ENCODE results near the gene AKNAD1.
"Not testable (repeated sequence)": the region's sequence is repeated elsewhere in the genome, so short reads cannot be mapped to it uniquely, and the experiment has no call there.

The AKNAD1 gene

DNA sequence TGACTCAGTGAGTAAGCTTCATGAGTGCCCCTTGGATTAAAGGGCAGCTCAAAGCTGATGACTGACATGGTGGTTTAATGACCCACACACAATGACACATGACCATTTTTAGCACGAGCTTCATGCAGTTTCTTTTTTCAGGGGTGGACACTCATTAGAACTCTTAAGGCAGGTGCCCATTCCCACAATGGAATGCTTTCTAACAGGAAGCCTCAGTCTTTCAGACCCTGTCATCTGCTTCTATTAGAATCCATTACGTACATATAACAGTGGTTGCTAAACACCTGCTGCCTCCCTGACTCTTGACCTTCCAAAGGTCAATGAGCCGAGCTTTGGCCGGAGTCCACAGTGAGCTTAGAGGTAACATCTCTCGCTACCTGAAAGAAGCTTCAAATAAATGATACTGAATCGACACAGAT, 27.4 kb downstream of the AKNAD1 start:
- DNase-seq = no peak

DNA sequence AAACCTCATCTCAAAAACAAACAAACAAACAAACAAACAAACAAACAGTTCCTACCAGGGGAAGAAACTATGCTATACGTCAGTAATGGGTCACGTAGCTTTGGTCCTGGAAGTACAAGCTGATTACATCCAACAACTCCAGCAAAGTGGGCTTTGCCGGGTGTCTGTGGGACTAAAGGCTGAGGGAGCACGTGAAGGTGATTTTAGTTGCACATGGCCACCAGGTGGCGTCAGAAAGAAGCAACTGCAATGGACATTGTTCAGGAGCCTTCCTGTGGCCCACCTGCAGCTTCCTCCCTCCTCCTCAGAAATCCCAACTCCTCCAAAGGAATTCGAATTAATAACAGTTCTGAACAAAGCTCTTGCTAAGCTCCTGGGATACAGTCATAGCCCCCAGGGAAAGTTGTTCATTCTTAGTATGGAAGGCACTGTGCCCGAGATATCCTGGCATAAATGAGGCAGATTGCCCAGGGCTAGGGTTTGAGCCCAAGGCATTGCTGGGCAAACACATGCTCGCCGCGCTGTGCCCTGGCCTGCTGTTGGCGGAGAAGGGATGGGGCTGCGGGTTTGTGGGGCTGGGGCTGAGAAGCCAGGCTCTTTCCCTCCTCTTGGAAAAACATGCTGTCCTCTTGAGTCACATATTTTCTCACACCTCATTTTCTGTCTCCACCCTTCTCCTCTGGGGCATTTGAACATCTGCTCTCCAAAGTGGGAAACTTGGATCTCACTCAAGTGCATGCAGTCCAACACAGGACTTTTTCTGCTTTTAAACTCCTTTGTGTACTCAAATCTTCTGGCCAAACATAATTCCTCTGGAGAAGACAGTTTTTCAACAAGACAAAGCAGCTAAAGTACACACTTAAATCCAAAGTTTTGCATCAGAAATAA, 28.6 kb downstream of the AKNAD1 start:
- DNase-seq = no peak

DNA sequence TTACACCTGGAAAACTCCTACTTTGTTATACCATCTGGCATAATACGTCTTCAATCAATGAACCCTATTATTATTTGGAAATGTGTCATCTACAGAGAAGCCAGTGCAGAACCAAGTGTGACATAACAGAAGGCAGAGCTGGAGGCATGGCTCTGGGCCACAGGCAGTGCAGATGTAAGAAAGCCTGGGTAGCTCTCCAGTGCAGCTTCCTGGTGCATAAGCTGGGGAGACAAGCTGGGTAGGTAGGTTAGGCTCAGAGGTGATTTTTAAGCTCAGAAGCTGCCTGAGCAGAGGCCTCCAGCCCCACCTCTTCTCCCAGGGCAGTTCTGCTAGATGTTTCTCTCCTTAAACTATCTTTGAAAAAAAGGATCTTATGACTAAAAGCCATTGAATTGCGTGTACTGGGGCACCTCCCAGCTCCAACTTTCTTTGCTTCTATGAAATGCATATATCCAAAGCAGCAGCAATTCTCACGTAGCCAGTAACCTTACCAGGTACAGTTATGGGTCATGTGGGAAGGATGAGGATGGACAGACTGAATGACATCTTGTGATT, 30.7 kb downstream of the AKNAD1 start:
- no peak for DNase-seq

DNA sequence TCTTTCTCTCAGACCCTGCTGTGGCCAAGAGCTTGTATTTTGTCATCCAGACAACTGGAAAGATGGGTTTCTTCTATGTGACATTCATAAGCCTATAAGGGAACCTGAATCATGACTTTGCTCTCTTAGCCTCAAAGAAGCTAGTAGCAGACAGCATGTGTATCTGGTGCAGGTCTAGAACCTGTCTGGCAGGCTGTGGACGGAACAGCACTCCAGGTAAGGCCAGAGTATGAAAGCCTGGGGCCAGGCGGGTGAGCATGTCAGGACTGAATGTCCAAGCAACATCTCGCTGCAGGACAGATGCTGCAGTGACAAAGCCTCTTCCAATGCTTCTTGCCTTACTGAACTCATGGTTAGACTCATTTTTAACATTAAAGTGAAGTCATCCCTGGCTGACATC, 32.8 kb downstream of the AKNAD1 start:
- DNase-seq = no peak

DNA sequence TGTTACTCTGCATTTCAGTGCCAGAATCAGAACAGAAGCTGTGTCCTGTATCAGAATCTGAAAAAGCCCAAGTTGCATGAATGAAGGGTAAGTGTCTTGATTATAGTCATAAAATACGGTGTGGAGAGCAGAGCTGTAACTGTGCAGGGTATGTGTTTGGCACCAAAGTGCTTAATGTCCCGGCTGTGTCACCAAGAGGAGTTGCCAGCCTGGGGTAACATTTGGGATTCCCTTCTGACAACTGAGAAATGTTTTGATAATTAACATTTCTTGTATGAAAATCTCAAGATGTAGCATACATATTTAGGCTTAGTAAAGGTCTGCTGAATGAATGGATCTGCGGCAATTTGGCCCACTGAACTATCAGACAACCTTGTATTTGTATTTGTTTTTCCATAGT, 33.3 kb downstream of the AKNAD1 start:
- DNase-seq = no peak

DNA sequence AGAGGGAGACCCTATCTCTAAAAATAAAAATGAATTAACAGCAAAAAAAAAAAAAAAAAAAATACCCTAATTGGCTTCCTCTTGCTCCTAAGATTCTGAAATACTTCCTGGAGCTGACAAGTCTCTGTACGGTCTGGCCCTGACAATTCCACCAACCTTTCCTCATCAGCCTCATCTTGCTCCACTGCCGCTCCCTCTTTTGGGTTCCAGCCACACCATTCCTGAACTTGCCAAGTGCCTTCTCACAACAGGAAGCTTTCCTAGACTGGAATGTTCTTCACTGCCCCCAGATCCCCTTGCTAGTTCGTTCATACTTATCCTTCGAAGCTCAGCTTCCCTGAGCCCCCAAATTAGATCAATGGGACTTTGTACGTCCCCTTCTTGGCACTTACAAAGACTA, 37.0 kb downstream of the AKNAD1 start:
- no peak for DNase-seq

DNA sequence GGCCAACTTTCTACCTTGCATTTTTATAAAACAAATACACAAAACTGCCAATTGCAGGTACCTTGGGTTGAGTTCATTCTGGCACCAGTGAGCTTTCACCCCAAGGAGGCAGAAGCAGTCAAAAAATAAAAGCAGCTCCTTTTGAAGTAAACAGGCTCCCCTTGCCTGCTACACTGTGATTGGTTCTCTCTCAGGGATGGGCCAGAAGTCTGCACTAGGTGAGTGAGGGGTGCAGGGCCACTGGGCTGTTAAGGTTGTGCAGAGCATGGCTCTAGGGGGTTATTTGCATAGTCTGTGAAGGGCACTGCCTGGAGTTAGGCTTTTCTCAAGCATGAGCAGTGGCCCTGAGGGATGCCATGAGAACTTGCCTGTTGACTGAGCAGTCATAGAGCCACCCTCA, 39.1 kb downstream of the AKNAD1 start:
- no peak for DNase-seq

DNA sequence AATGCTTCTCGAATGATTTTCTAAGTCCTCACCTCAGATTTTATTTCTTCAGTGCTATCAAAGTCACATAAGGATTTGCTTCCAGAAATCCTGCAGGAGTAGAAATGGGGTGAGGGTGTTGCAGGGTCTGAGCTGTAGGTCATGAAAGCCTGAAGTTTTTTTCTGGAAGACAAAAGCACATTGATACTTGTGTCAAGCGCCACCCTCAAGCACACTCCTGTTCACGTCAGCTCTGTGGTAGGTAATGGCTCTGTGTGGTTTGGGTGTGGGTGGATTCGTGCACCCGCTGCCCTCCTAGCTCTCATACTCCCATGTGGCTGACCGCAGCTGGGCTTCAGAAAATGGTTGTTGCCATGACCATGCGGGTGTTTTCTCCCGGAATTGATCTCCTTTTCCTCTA, 39.9 kb downstream of the AKNAD1 start:
- no peak for DNase-seq

DNA sequence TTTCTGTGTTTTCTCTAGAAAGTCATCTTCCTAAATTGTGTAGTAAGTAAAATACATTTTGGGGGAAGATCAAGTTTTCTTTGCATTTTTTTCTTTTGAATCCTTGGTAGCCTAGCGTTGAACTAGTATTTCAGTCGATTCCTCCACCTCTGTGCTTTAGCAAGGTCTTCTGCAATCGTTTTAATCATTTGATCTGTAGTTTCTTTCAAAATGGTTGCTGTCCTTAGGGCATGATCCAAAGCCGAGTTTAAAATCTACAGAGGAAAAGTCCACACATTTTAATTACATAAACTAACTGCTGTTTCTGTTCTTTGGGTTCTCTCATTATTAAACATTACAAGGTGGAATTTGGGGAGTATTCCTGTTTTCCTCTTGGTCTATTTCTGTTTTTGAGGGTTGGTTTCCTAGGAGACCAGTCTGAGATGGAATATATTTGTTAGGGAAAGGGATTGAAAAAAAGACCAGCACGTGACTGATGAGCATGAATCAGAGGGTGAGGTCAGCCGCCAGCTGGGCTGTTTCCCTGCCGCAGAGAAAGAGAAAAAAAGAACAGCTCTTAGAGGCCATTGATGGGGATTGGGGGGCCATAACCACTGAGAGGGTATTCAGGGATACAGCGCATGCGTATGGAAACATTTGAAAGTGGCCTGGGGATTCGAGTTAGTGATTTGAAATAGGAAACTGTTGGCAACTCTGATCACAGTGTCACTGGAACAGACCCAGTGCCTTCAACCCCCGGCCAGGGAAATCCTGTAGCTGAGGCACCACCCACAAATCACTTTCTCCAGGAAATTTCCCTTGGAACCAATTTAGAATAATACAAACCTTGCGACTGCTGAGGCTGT, 40.6 kb downstream of the AKNAD1 start:
- no peak for DNase-seq

DNA sequence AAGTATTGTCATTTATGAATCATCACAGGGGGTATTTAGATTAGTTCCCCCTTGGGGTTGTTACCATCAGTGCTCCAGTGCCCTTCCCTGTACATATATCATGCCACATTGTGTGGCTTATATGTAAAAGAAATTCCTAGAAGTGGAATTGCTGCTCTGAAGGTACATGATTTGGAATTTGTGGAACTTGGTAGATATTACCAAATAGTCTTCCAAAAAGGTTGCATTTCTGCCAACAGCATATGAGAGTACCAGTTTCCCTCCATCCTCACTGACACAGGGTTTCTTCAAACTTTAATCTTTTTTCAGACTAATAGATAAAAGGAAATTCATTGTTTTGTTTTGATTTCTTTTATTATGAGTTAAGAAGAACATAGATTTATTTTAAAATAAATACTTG, 41.3 kb downstream of the AKNAD1 start:
- no peak for DNase-seq

DNA sequence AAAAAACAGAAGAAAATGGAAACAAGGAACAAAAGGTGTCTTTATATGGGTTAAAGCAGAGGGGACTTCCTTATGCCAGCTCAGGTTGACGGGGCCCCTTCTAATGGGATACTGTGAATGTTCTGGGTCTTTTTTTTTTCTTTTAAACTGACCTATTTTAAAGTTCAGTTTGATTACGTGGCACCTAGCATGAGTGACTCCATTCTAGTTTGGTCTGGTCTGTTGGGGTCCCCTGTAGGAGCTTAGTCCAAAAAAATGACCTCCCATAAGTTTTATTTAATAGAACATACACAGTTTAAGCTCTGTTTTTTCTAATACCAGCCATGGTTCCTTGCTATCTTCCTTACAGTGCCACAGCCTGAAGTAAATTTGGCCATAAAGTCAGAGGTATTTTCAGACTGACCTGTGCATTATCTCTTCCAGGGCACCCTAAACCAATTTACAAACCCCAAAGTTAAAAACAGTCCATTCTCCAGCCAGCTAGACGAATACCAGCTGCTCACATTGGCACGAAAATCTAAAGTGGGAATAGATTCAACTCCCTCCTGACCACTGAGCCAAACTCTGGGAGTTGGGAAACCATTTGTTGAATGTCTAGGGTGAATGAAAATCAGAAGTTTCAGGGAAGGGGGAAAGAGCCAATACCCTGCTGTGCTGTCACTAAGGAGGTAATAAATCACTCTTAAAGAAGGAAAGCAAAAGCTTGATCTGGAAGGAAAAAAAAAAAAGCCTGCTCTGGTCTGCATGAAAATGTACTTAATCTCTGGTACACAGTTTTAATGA, 42.4 kb downstream of the AKNAD1 start:
- no peak for DNase-seq

DNA sequence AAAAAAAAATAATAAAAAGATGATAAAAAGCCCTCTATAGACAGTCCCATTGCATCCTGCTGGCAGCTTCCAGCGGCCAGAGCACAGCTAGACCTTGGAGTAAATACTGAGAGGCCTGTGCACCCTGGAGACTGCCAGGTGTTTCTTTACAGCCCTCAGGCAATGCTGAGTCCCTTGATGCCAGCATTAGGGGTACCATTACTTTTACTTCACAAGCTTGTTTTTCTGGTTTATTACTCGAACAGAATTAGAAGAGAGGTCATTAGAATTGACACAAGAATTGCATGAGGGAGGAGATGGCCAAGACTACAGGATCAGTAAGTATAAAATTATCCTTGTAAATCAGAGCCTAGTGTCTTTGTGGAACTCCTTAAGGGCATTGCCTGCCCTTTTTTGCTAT, 43.6 kb downstream of the AKNAD1 start:
- no peak for DNase-seq

DNA sequence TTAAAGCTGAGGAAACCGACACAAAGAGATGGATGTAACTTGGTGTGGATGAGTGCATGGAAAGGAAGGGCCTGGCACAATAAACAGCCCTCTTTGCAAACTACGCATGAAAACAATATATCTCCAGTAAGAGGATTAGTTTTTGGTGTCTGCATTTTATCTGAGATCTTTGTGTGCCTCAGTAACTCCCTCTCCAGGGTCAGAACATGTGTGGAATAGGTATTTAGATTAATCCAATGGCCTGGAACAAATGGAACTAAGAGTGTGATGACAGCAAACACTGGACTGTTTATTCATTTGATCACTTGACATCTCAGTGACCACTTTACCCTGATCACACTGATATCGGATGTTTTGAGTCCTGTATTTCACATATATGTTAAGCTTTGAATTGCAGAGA, 45.3 kb downstream of the AKNAD1 start:
- no peak for DNase-seq

DNA sequence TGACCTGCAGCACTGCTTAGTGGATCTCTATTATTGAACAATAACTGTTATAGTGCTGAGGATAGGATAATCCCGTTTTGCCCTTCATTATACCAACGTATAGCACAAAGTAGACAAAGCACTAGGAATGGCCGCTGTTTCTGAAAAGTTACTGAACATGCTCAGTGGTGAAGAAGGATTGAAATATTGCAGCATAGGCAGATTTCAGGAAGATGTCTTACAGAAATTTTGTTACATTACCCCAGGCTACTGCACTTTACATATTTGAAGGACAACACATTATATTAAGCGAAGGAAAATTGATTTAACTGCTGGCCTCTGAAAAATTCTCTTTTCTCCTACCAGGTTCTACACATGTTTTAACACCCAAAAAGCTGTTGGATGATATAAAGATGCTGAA, 48.5 kb downstream of the AKNAD1 start:
- DNase-seq = no peak

DNA sequence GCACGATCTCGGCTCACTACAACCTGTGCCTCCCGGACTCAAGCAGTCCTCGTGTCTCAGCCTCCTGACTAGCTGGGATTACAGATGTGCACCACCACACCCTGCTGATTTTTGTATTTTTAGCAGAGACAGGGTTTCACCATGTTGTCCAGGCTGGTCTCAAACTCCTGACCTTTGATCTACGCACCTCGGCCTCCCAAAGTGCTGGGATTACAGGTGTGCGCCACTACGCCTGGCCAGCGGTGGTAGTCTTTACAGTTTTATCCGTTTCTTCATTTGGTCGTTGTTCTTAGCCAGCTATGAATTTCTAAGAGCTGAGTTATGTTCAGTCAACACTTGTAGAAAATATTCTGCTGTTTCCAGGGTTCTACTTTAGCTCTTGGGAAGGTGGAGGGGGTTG, 53.3 kb downstream of the AKNAD1 start:
- DNase-seq = no peak

DNA sequence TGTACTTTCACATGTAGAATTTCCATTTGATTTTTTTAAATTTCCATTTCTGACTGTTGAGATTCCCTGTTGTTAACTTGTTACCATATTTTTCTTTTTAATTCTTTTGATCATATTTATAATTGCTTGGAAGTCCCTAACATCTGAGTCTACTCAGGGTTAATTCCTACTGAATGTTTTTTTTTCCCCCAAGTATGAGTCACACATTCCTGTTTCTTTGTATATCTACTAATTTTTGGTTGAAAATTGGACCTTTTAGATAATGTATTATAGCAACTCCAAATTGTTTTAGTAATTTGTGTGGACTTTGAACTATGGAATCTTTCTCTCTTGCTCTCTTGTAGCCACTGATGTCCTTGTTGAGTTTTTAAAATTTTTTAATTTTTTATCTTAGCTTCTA, 55.8 kb downstream of the AKNAD1 start:
- no peak for DNase-seq

DNA sequence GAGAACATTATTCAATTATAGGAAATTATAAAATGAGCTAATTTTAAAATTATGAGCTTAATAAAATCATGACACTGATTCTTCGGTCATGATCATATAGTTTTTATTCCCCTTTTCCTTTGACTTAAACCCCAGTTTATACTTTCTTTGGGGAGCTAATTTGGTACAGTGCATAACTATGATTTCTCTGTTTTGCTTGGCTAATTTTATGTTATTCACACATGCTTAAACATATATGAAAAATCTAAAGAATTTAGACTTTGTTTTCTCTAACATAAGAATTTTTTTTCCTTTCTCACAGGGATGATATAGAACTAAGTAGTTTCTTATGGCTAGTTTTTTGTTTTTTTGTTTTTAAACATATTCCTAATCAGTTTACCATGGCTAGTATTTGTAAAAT, 57.9 kb downstream of the AKNAD1 start:
- no peak for DNase-seq

DNA sequence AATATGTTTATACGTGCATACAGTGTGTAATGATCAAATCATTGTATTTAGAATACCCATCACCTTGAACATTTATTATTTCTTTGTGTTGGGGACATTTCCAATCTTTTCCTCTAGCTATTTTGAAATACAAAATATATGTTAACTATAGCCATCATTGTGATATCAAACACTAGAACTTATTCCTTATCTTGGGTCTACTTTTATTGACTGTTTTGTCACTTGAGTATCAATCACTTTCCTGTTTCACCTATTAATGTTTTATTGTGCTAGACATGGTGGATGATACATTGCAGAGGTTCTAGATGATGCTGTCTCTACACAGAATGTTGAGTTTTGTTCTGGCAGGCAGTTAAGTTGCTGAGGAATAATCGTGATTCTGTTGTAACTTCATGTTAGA, 64.5 kb downstream of the AKNAD1 start:
- DNase-seq = no peak

DNA sequence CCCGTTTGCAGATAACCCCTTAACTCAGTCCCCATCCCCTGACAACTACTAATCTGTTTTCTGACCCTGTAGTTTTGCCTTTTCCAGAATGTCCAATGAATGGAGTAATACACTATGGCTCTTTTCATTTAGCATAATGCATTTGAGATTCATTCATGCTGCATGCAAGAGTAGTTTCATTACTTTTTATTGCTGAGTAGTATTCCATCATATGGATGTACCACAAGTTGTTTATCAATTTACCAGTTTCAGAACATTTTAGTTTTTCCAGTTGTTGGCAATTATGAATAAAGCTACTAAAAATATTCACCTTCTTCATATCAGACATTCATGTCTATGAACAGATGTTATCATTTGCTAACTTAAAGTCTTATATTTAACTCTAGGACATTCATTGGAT, 65.1 kb downstream of the AKNAD1 start:
- no peak for DNase-seq

DNA sequence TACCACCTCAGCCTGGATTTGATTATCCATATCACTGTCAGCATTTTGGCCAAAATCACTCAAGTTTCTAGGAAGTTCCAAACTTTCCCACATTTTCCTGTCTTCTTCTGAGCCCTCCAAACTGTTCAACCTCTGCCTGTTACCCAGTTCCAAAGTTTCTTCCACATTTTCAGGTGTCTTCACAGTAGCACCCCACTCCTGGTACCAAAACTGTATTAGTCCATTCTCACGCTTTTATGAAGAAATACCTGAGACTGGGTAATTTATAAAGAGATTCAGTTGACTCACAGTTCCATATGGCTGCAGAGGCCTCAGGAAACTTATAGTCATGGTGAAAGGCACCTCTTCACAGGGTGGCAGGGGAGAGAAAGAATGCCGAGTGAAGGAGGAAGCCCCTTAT, 71.0 kb downstream of the AKNAD1 start:
- DNase-seq = no peak

DNA sequence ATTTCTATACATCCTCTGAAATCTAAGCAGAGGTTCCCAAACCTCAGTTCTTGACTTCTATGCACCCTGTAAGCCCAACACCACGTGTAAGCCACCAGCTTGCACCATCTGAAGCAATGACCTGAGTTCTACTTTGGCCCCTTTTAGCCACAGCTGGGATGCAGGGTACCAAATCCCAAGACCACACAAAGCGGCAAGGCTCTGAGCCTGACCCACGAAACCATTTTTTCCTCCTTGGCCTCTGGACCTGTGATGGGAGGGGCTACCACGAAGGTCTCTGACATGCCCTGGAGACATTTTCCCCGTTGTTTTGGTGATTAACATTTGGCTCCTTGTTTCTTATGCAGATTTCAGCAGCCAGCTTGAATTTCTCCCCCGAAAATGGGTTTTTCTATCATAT, 71.6 kb downstream of the AKNAD1 start:
- no peak for DNase-seq

DNA sequence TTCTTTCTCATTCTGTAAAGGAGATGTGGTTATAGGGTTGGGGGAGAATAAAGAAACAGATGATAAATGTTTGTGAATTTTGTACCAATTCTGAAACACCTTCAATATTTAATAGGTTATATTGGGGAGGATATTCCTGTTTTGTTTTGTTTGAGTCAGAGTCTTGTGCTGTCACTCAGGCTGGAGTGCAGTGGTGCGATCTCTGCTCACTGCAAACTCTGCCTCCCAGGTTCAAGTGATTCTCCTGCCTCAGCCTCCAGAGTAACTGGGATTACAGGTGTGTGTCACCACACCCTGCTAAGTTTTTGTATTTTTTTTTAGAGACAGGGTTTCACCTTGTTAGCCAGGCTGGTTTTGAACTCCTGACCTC, 75.3 kb downstream of the AKNAD1 start:
- DNase-seq = not testable (repeated sequence)

DNA sequence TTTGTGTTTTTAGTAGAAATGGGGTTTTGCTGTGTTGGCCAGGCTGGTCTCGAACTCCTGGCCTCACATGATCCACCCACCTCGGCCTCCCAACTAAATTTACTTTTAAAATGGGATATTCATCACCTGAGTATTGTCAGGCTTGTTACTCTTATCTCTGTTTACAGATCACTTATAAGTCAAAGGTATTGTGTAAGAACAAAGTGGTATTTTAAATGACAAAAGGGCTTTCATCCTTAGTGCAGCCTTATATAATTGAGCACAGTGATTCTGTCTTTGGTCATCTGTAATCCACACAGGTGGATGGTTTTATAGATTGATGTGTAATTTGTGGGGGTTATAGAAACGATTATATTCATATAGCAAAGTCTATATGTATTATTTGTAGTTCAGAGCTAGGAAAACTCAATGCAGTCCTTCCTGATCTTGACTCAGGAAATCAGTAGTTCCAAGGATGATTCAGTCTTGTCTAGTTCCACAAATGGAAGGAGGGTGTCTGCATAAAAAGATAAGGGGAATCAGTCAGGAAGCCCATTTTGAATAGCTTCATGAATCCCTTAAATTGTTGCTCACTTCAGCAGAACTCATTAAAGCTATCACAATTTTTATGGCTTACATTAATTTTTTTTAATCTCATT, 75.8 kb downstream of the AKNAD1 start:
- DNase-seq = no peak
